ENCODE measurements around the gene DCLK1. TPM values are rescaled to one million over a fixed set of nuclear protein-coding genes. Genes with fewer than 3 reads are reported as not detected.

DCLK1 gene
- total and polyA plus RNA-seq, 4 donors, result 2.6 to 47.4 (median 13.9) TPM

DNA sequence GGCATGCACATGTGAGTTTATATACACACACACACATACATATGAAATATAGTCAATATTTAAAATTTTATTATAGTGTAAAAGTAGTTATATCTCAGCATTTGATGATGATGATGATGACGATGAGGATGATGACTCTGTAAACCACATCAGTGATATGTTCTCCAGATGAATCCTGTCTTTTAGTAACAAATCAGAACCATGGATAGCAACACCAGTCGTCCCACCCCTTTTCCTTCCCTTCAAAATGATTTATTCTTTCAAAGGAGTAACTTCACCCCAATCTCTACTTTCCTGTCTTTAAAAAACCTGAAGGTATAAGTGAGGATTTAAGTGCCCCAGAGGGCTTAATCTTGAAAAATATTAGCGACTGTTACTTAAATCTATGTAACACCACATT, 74.1 kb downstream of the DCLK1 start:
- ATAC-seq (ENCODE audit: low FRiP score) (no peak), DNase-seq (no peak)
- Histone ChIP-seq H3K4me3 (ENCODE audit: low read length in 2 of 2) (no peak overlapping the region), H3K9me3 (ENCODE audit: control insufficient read depth, low read length) (no peaks in the 10 kb centered on the region), H3K27me3 (ENCODE audit: control insufficient read depth in 1 of 2, insufficient read depth in 2 of 2, low read length in 1 of 2) (no peaks in the 10 kb centered on the region), H3K36me3 (ENCODE audit: control insufficient read depth in 1 of 2, insufficient read depth in 2 of 2, low read length in 1 of 2) (no peaks in the 10 kb centered on the region), H3K4me1 (ENCODE audit: control insufficient read depth in 1 of 2, insufficient read depth in 2 of 2, low read length in 2 of 2) (peaks cover 2 to 3% of the 10 kb centered on the region in 2 donors), H3K27ac (ENCODE audit: low read depth in 1 of 2, low read length in 2 of 2) (no peak overlapping the region)
- intact Hi-C loops (cut with DNase I), result loop anchor here in 1 of 2 donors (10.0 kb wide), 1 partner anchor 172 kb away; no protein-coding TSS in a partner anchor
- 56 to 63% methylated on average over 3 of the region's 3 CpGs for WGBS, 2 donors

DNA sequence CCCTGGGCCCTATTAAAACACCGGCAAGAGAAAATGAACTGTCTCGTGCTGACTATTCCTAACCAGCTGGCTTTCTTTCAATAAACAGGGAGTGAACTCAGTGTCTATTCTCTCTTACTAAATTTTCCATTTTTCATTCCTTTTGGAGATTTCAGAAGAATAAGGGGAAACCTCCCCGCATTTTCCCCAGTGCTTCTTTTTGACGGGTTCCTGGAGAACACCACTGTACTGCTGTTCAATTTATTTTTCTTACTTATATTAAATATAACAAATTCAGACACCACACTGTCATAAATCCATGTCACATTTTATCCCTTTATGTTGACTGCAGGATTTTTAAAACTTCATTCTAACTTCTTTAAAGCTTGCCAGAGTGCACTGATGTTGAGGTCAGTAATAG, 75.8 kb downstream of the DCLK1 start:
- 84 to 88% methylated on average over 4 of the region's 4 CpGs for WGBS, 2 donors
- Histone ChIP-seq H3K4me3 (ENCODE audit: low read length in 2 of 2) (no peak overlapping the region), H3K4me1 (ENCODE audit: control insufficient read depth in 1 of 2, insufficient read depth in 2 of 2, low read length in 2 of 2) (no peaks in the 10 kb centered on the region), H3K27me3 (ENCODE audit: control insufficient read depth in 1 of 2, insufficient read depth in 2 of 2, low read length in 1 of 2) (no peaks in the 10 kb centered on the region), H3K27ac (ENCODE audit: low read depth in 1 of 2, low read length in 2 of 2) (no peak overlapping the region), H3K36me3 (ENCODE audit: control insufficient read depth in 1 of 2, insufficient read depth in 2 of 2, low read length in 1 of 2) (no peaks in the 10 kb centered on the region), H3K9me3 (ENCODE audit: control insufficient read depth, low read length) (no peaks in the 10 kb centered on the region)
- ATAC-seq (ENCODE audit: low FRiP score) (no peak), DNase-seq (no peak)
- intact Hi-C loops (cut with DNase I), result loop anchor here in 1 of 2 donors (10.0 kb wide), 1 partner anchor 171 kb away; no protein-coding TSS in a partner anchor

DNA sequence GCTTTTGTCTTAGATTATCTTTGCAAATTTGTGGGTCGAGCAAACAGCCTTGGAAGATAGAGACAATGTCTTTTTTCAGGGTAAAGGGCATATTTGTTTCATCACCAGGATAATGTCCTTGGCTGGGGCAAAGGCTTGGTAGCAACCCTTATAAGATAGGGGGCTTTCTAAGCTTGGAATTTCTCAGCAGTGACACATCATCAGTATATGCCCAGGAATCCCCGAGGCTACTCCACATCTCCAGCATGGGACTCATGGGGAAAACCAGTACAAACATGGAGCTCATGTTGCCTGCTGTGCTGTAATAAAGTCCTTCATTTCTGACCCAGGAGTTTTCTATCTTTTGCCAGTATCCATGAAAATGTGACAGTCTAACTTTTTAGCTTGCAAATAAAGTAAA, 77.1 kb downstream of the DCLK1 start:
- Histone ChIP-seq H3K27me3 (ENCODE audit: control insufficient read depth in 1 of 2, insufficient read depth in 2 of 2, low read length in 1 of 2) (no peaks in the 10 kb centered on the region), H3K9me3 (ENCODE audit: control insufficient read depth, low read length) (no peaks in the 10 kb centered on the region), H3K4me3 (ENCODE audit: low read length in 2 of 2) (no peak overlapping the region), H3K4me1 (ENCODE audit: control insufficient read depth in 1 of 2, insufficient read depth in 2 of 2, low read length in 2 of 2) (no peaks in the 10 kb centered on the region), H3K27ac (ENCODE audit: low read depth in 1 of 2, low read length in 2 of 2) (no peak overlapping the region), H3K36me3 (ENCODE audit: control insufficient read depth in 1 of 2, insufficient read depth in 2 of 2, low read length in 1 of 2) (no peaks in the 10 kb centered on the region)
- WGBS, 2 donors, result 79 to 87% methylated on average over 2 of the region's 2 CpGs
- intact Hi-C loops (cut with DNase I), result loop anchor here in 1 of 2 donors (10.0 kb wide), 1 partner anchor 169 kb away; no protein-coding TSS in a partner anchor
- ATAC-seq (ENCODE audit: low FRiP score) (no peak), DNase-seq (no peak)

DNA sequence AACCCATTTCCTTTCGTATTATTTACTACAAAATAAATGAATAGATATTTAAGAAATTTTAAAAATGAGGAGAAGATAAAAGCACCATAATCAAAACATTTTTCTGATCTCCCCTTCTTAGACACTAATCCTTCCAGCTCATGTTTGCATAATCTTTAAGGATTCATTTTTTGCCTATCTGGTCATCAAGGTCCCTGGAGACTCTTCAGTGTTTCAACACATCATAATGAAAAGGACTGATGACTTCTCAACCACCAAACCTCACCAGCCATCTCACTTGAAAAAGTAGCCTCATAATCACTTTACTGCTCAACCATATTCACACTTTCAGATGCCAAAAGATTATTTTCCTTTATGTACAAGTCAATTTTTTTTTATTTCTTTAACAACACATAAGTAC, 80.1 kb downstream of the DCLK1 start:
- WGBS, 2 donors, result 90 to 93% methylated on average over 1 of the region's 1 CpG

DNA sequence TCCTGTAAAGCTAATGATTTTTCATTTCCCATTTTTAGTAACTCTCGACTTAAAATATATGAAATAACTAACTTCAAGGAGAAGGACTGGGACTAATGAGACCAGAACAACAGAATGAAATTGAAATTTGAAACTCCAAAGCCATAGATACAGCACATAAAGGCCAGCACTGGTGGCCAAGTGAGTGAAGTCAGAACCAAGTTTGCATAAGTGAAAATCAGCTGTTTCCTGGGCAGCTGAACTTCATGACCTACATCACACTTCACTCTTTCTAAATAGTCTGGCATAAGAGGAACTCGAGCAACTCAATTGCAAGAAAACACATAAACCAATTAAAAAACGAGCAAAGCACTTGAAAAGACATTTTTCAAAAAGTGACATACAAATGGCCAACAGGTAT, 84.5 kb downstream of the DCLK1 start:
- DNase-seq (no peak), ATAC-seq (ENCODE audit: low FRiP score) (no peak)
- no peak overlapping the region for H3K4me3 ChIP-seq (ENCODE audit: low read length in 2 of 2)
- peaks cover 1% of the 10 kb centered on the region for H3K9me3 ChIP-seq (ENCODE audit: control insufficient read depth, low read length)
- intact Hi-C loops (cut with DNase I), result no loop called here
- no peaks in the 10 kb centered on the region for H3K36me3 ChIP-seq (ENCODE audit: control insufficient read depth in 1 of 2, insufficient read depth in 2 of 2, low read length in 1 of 2)
- no peaks in the 10 kb centered on the region for H3K4me1 ChIP-seq (ENCODE audit: control insufficient read depth in 1 of 2, insufficient read depth in 2 of 2, low read length in 2 of 2)
- H3K27ac ChIP-seq (ENCODE audit: low read depth in 1 of 2, low read length in 2 of 2), result no peak overlapping the region
- no peaks in the 10 kb centered on the region for H3K27me3 ChIP-seq (ENCODE audit: control insufficient read depth in 1 of 2, insufficient read depth in 2 of 2, low read length in 1 of 2)
- WGBS, 2 donors, result 84 to 88% methylated on average over 3 of the region's 3 CpGs

More for the DNA sequence above, 80.1 kb downstream of the DCLK1 start:
- DNase-seq (no peak), ATAC-seq (ENCODE audit: low FRiP score) (no peak)
- no peak overlapping the region for H3K4me3 ChIP-seq (ENCODE audit: low read length in 2 of 2)
- H3K4me1 ChIP-seq (ENCODE audit: control insufficient read depth in 1 of 2, insufficient read depth in 2 of 2, low read length in 2 of 2), result no peaks in the 10 kb centered on the region
- H3K27me3 ChIP-seq (ENCODE audit: control insufficient read depth in 1 of 2, insufficient read depth in 2 of 2, low read length in 1 of 2), result no peaks in the 10 kb centered on the region
- peaks cover 1% of the 10 kb centered on the region for H3K9me3 ChIP-seq (ENCODE audit: control insufficient read depth, low read length)
- H3K36me3 ChIP-seq (ENCODE audit: control insufficient read depth in 1 of 2, insufficient read depth in 2 of 2, low read length in 1 of 2), result no peaks in the 10 kb centered on the region
- intact Hi-C loops (cut with DNase I), result loop anchor here in 1 of 2 donors (10.0 kb wide), 1 partner anchor 166 kb away; no protein-coding TSS in a partner anchor
- no peak overlapping the region for H3K27ac ChIP-seq (ENCODE audit: low read depth in 1 of 2, low read length in 2 of 2)

DNA sequence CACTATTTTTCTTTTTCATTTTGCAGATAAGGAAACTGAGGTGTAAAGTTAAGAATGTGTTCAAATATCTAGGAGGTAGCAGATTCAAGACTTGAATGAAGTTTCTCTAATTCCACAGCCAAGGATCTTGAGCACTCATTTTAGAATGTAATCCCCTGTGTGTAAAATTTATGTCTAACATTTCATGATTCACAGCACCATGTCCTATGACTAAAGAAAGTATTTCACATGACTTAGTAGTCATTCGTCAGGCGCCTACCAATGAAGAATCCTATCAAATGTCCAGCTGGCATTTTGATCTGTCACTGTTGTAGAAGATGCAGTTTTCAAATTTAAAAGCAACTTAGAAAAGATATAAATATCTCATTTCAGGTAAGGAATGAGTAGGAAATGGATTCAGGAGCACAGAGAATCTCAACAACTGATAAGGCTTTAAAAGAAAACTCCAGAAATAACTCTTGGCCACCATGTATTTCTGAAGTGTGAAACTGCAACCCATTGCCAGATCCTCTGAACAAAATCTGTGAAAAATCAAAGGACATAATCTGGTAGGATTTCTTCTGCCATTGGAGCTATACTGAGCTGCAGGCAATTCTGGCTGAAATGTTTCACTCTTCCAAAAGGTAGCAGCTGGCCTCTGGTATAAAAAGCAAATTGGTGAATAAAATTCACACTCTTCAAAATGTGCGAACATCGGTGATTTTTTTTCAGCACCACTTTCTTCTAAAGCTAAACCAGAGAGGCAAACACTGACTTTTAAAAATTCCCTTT, 92.2 kb downstream of the DCLK1 start:
- no peak for DNase-seq
- intact Hi-C loops (cut with DNase I), result no loop called here
- Histone ChIP-seq H3K27me3 (ENCODE audit: control insufficient read depth in 1 of 2, insufficient read depth in 2 of 2, low read length in 1 of 2) (no peaks in the 10 kb centered on the region), H3K9me3 (ENCODE audit: control insufficient read depth, low read length) (no peaks in the 10 kb centered on the region), H3K4me1 (ENCODE audit: control insufficient read depth in 1 of 2, insufficient read depth in 2 of 2, low read length in 2 of 2) (no peaks in the 10 kb centered on the region), H3K27ac (ENCODE audit: low read depth in 1 of 2, low read length in 2 of 2) (no peak overlapping the region), H3K36me3 (ENCODE audit: control insufficient read depth in 1 of 2, insufficient read depth in 2 of 2, low read length in 1 of 2) (no peaks in the 10 kb centered on the region), H3K4me3 (ENCODE audit: low read length in 2 of 2) (no peak overlapping the region)
- ATAC-seq (ENCODE audit: low FRiP score), result no peak
- 80 to 94% methylated on average over 4 of the region's 4 CpGs for WGBS, 2 donors

DNA sequence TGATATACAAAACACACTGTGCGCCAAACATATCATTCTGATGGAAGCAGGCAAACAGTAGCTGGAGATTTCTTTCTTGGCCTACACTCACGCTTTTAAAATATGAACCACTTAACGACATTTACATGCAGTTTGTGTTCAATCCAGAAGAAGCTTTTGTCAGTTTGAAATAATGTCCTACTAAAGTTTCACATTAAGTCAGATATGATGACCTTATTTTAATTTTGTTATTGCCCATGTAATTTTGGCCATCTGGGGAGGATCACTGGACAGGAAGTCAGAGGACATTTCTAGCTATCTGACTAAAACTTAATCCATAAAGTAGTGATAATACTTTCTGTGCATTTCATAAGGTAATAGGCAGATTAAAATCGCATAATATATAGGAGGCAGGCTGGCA, 98.1 kb downstream of the DCLK1 start:
- intact Hi-C loops (cut with DNase I), result no loop called here
- no peaks in the 10 kb centered on the region for H3K27me3 ChIP-seq (ENCODE audit: control insufficient read depth in 1 of 2, insufficient read depth in 2 of 2, low read length in 1 of 2)
- no peaks in the 10 kb centered on the region for H3K36me3 ChIP-seq (ENCODE audit: control insufficient read depth in 1 of 2, insufficient read depth in 2 of 2, low read length in 1 of 2)
- no peak overlapping the region for H3K4me3 ChIP-seq (ENCODE audit: low read length in 2 of 2)
- H3K27ac ChIP-seq (ENCODE audit: low read depth in 1 of 2, low read length in 2 of 2), result no peak overlapping the region
- ATAC-seq (ENCODE audit: low FRiP score) (no peak), DNase-seq (no peak)
- H3K9me3 ChIP-seq (ENCODE audit: control insufficient read depth, low read length), result no peaks in the 10 kb centered on the region
- H3K4me1 ChIP-seq (ENCODE audit: control insufficient read depth in 1 of 2, insufficient read depth in 2 of 2, low read length in 2 of 2), result no peaks in the 10 kb centered on the region
- WGBS, 2 donors, result 88% methylated on average over 4 of the region's 4 CpGs

DNA sequence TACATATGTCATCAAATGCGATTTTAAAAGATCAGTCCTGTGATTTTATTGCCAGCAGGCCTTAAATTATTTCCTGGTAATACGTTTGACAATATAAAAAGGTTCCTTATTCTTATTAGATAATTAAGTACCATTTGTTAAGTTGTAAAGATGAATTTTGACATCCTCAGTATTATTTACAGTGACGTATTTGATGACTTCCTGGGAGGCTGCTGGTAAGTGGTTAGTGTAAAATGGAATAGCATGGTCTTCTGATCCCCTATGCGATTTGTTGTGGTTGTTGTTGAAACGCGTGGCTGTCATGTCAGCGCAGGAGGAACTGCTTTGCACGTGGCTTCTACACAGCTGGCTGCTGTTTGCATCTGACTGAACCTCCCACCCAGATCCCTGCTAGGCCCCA, 99.7 kb downstream of the DCLK1 start:
- Histone ChIP-seq H3K4me3 (ENCODE audit: low read length in 2 of 2) (no peak overlapping the region), H3K27me3 (ENCODE audit: control insufficient read depth in 1 of 2, insufficient read depth in 2 of 2, low read length in 1 of 2) (no peaks in the 10 kb centered on the region), H3K4me1 (ENCODE audit: control insufficient read depth in 1 of 2, insufficient read depth in 2 of 2, low read length in 2 of 2) (no peaks in the 10 kb centered on the region), H3K9me3 (ENCODE audit: control insufficient read depth, low read length) (no peaks in the 10 kb centered on the region), H3K36me3 (ENCODE audit: control insufficient read depth in 1 of 2, insufficient read depth in 2 of 2, low read length in 1 of 2) (no peaks in the 10 kb centered on the region), H3K27ac (ENCODE audit: low read depth in 1 of 2, low read length in 2 of 2) (no peak overlapping the region)
- 85 to 88% methylated on average over 8 of the region's 8 CpGs for WGBS, 2 donors
- ATAC-seq (ENCODE audit: low FRiP score), result no peak
- intact Hi-C loops (cut with DNase I), result no loop called here
- no peak for DNase-seq

DNA sequence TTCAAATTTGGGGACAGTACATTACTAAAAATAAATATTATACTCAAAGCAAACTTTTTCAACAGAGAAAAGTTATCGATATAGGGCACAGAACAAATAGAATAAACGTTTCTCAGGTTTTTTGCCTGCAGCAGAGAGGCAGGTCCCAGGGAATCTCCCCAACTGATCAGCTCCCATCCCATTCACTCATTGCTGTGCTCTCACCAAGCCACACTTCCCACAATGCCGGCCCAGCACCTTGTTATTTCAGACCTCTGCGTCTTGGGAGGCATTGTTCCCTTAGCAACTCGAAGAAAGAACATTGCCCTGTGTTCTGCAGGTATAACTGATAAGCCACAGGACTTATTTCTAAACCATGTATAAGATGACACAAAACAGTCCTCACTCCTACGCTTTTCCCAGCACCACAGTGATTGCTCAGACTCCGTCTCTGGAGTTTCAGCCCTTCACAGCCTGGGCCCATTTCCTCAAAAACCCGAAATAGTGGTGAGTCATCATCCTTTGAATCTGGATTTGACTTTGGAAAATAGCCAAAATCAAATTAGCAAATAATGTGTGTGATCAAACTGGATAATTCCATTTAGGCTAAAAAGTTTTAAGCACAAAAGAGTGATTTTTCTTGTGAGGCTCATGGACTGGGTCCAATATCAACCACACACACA, 100.4 kb downstream of the DCLK1 start:
- no peaks in the 10 kb centered on the region for H3K9me3 ChIP-seq (ENCODE audit: control insufficient read depth, low read length)
- ATAC-seq (ENCODE audit: low FRiP score) (peak; percentile 83), DNase-seq (no peak)
- no peak overlapping the region for H3K27ac ChIP-seq (ENCODE audit: low read depth in 1 of 2, low read length in 2 of 2)
- no peaks in the 10 kb centered on the region for H3K36me3 ChIP-seq (ENCODE audit: control insufficient read depth in 1 of 2, insufficient read depth in 2 of 2, low read length in 1 of 2)
- H3K27me3 ChIP-seq (ENCODE audit: control insufficient read depth in 1 of 2, insufficient read depth in 2 of 2, low read length in 1 of 2), result no peaks in the 10 kb centered on the region
- H3K4me1 ChIP-seq (ENCODE audit: control insufficient read depth in 1 of 2, insufficient read depth in 2 of 2, low read length in 2 of 2), result no peaks in the 10 kb centered on the region
- intact Hi-C loops (cut with DNase I), result no loop called here
- H3K4me3 ChIP-seq (ENCODE audit: low read length in 2 of 2), result no peak overlapping the region
- 52 to 55% methylated on average over 8 of the region's 8 CpGs for WGBS, 2 donors

Data from aorta (tissue), 5 donors.